ENCODE data around the gene WDR5. TPM values are rescaled to one million over a fixed set of nuclear protein-coding genes. Genes with fewer than 3 reads are reported as not detected.
A peak's percentile ranks its signal among the peaks of the same experiment; 100 is the strongest.

Gene WDR5
- total and polyA plus RNA-seq, 2 of the 13 experiments (the other 11 are each of a cell fraction or from before 2014, with no cell fraction given) = 34.3 TPM

- Histone ChIP-seq H3K9me3 (ENCODE audit: low read length) (no peaks in the 10 kb centered on the region), H3K36me3 (replicated peaks in 1 of 2; ENCODE audit: control insufficient read depth in 1 of 2, insufficient read depth in 2 of 2, low read length in 2 of 2) (peaks cover 3 to 12% of the 10 kb centered on the region in 2 experiments; a peak in 4 of 5 replicates), H3K27me3 (ENCODE audit: control insufficient read depth in 1 of 2, insufficient read depth in 2 of 2, low read length in 2 of 2) (no peaks in the 10 kb centered on the region), H3K79me2 (ENCODE audit: insufficient read depth, low read length) (no peaks in the 10 kb centered on the region), H3K4me1 (ENCODE audit: insufficient read depth, low read length) (no peaks in the 10 kb centered on the region; the same call in 1 of the 2 replicates), H3K9ac (ENCODE audit: insufficient read depth, low read depth, low read length) (no peak overlapping the region), H4K20me1 (ENCODE audit: insufficient read depth, low read length) (no peaks in the 10 kb centered on the region), H3K27ac (ENCODE audit: extremely low read length, insufficient read depth, low read length) (no peak overlapping the region), H3K4me3 (replicated peaks in 1 of 3; ENCODE audit: insufficient read depth in 1 of 3, low read depth in 2 of 3, low read length in 3 of 3) (no peak overlapping the region), H2AFZ (ENCODE audit: low read length) (no peak overlapping the region), H3K4me2 (ENCODE audit: low read depth, low read length) (peak overlapping the region; percentile 13; the same call in 1 of the 2 replicates)
- in situ Hi-C loops (cut with HindIII; ENCODE audit: extremely low pct_ligation_motif_present, low pct_unique_long_range_greater_than_20kb) (loop anchor here (10.0 kb wide), 1 partner anchor 162 kb away; the partner anchor contains the start of gene RXRA), intact Hi-C loops (cut with micrococcal nuclease; ENCODE audit: unreplicated experiment) (no loop called here)
- no TSS peak for BruUV-seq (replicated peaks)
- DNase-seq (ENCODE audit: low spot score) (no peak), ATAC-seq (no peak; the same call in 2 of the 3 replicates), FAIRE-seq (no peak)
- 84% methylated on average over 17 of the region's 24 CpGs for WGBS (ENCODE audit: low lambda C conversion rate)
- POLR2A ChIA-PET = no interaction called here
- CTCF ChIA-PET (ENCODE audit: low intra/inter-chr PET ratio, low total read pairs) = no interaction called here
- TF ChIP-seq HNRNPL (IDR thresholded peaks at IDR 0.05; ENCODE audit: low read depth, low read length) (peak; percentile 83), ZNF318 (CRISPR knock-in tag; IDR thresholded peaks at IDR 0.05) (no peak), ZSCAN12 (CRISPR knock-in tag; IDR thresholded peaks at IDR 0.05) (no peak), CEBPG (CRISPR knock-in tag; IDR thresholded peaks at IDR 0.05) (no peak), YEATS4 (CRISPR knock-in tag; IDR thresholded peaks at IDR 0.05; ENCODE audit: borderline replicate concordance) (no peak), THAP11 (CRISPR knock-in tag; IDR thresholded peaks at IDR 0.05) (no peak), ATM (IDR thresholded peaks at IDR 0.05; ENCODE audit: borderline replicate concordance) (no peak), TCF7 (IDR thresholded peaks at IDR 0.05; ENCODE audit: low read depth) (no peak)
Observed at GRCh38 chr9:134162926-134163370, 27.1 kb downstream of the WDR5 start.
